Measurements from ENCODE around the gene DNAJC25. TPM values are rescaled to one million over a fixed set of nuclear protein-coding genes. Genes with fewer than 3 reads are reported as not detected.
A peak's percentile ranks its signal among the peaks of the same experiment; 100 is the strongest.

Gene DNAJC25
- polyA plus RNA-seq, 2 of the 4 experiments (the other 2 are of a cell fraction) = 8.6 to 12.1 TPM

DNA sequence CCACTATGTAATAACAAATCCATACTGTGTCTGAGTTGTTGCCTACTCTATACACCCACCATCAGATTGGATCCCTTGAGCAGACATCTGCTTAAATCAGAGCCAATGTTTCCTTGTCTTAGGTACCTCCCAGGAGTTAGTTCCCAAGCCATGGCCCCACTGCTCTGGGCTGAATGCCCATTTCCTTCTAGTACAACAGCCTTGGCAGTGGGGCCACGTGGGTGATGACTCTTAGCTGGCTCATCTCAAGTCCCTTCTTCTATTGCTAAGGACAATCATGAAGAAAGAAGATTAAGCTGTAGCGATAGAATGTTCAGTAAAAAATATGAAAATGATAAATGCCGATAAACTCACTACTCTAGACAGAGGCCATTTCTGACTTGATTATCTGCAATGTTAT lies 48.2 kb upstream of the DNAJC25 start:
- Histone ChIP-seq H3K4me3 (no peak overlapping the region), H3K27ac (no peak overlapping the region), H3K4me2 (no peak overlapping the region), H3K4me1 (peaks cover 14% of the 10 kb centered on the region; the same call in 1 of the 3 replicates), H3K9me3 (no peaks in the 10 kb centered on the region)
- DNase-seq (ENCODE audit: low read depth in 1 of 2, low spot score in 1 of 2) = peak in 1 of 2 experiments; percentile 55
- no peak for FAIRE-seq
- 71% methylated on average over 3 of the region's 3 CpGs for WGBS (ENCODE audit: missing lambda C conversion rate)
- ChIA-PET POLR2A (no interaction called here), CTCF (interaction anchor here (1.2 to 2.5 kb wide), 3 partner anchors 9 to 15 kb away, joined by 3 to 12 read pairs (median 7); no protein-coding TSS in a partner anchor)
- ATAC-seq = peak; percentile 40 to 62; a peak in 5 of 6 replicates
- TF ChIP-seq POLR2AphosphoS2 (conservative IDR thresholded peaks at IDR 0.05; ENCODE audit: low read length) (no peak), JUN (IDR thresholded peaks at IDR 0.05) (0 out of 5 replicates have a peak, but pooled peaks of 1 of the 2 experiments have one; percentile 22), ESRRA (IDR thresholded peaks at IDR 0.05; ENCODE audit: borderline replicate concordance, low read length) (no peak), ZFP36 (IDR thresholded peaks at IDR 0.05; ENCODE audit: borderline replicate concordance, partially characterized antibody) (no peak)
- TF ChIP-seq, protein P1, sequence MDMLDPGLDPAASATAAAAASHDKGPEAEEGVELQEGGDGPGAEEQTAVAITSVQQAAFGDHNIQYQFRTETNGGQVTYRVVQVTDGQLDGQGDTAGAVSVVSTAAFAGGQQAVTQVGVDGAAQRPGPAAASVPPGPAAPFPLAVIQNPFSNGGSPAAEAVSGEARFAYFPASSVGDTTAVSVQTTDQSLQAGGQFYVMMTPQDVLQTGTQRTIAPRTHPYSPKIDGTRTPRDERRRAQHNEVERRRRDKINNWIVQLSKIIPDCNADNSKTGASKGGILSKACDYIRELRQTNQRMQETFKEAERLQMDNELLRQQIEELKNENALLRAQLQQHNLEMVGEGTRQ (IDR thresholded peaks at IDR 0.05) = peak; percentile 16; the same call in 1 of the 2 replicates
- TF ChIP-seq, protein P2, sequence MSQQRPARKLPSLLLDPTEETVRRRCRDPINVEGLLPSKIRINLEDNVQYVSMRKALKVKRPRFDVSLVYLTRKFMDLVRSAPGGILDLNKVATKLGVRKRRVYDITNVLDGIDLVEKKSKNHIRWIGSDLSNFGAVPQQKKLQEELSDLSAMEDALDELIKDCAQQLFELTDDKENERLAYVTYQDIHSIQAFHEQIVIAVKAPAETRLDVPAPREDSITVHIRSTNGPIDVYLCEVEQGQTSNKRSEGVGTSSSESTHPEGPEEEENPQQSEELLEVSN (IDR thresholded peaks at IDR 0.05; ENCODE audit: borderline replicate concordance, low read depth) = no peak
- TF ChIP-seq, protein P3, sequence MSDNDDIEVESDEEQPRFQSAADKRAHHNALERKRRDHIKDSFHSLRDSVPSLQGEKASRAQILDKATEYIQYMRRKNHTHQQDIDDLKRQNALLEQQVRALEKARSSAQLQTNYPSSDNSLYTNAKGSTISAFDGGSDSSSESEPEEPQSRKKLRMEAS (IDR thresholded peaks at IDR 0.05) = 0 out of 2 replicates have a peak, but pooled peaks have one; percentile 17
- TF ChIP-seq, protein P4, sequence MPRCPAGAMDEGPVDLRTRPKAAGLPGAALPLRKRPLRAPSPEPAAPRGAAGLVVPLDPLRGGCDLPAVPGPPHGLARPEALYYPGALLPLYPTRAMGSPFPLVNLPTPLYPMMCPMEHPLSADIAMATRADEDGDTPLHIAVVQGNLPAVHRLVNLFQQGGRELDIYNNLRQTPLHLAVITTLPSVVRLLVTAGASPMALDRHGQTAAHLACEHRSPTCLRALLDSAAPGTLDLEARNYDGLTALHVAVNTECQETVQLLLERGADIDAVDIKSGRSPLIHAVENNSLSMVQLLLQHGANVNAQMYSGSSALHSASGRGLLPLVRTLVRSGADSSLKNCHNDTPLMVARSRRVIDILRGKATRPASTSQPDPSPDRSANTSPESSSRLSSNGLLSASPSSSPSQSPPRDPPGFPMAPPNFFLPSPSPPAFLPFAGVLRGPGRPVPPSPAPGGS (IDR thresholded peaks at IDR 0.05) = no peak

DNA sequence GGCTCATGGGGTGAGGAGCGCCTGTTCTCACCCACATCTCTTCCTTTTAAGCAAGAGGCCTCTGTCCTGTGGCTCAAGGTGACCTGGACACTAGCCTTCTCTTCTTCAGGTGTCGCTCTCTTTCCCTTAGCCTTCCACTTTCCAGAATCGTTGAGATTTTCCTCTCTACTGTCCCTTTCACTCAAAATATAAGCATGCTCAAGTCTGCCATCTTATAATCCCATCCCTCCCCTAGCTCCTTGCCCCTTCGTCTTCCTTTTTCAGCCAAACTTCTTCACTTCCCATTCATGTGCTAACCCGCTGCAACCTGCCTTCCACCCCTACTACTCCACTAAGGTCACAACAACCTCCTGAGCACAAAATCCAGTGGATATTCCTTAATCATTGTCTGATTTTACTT lies 44.8 kb upstream of the DNAJC25 start:
- POLR2A ChIA-PET = no interaction called here
- CTCF ChIA-PET = no interaction called here
- ATAC-seq (peak; percentile 4 to 65; a peak in 1 of 6 replicates), FAIRE-seq (no peak), DNase-seq (ENCODE audit: low read depth in 1 of 2, low spot score in 1 of 2) (no peak)
- H3K4me3 ChIP-seq = no peak overlapping the region
- peaks cover 14% of the 10 kb centered on the region; the same call in 1 of the 3 replicates for H3K4me1 ChIP-seq
- no peak for TF ChIP-seq NPAS2 (CRISPR knock-in tag; IDR thresholded peaks at IDR 0.05; ENCODE audit: borderline replicate concordance)
- peak; percentile 69; the same call in 1 of the 2 replicates for TF ChIP-seq TFCP2L1 (CRISPR knock-in tag; IDR thresholded peaks at IDR 0.05)
- TF ChIP-seq JUN (IDR thresholded peaks at IDR 0.05) = 0 out of 5 replicates have a peak, but pooled peaks of 1 of the 2 experiments have one; percentile 52
- peak; percentile 90 for TF ChIP-seq POLR2AphosphoS2 (conservative IDR thresholded peaks at IDR 0.05; ENCODE audit: low read length)
- TF ChIP-seq, protein P5, sequence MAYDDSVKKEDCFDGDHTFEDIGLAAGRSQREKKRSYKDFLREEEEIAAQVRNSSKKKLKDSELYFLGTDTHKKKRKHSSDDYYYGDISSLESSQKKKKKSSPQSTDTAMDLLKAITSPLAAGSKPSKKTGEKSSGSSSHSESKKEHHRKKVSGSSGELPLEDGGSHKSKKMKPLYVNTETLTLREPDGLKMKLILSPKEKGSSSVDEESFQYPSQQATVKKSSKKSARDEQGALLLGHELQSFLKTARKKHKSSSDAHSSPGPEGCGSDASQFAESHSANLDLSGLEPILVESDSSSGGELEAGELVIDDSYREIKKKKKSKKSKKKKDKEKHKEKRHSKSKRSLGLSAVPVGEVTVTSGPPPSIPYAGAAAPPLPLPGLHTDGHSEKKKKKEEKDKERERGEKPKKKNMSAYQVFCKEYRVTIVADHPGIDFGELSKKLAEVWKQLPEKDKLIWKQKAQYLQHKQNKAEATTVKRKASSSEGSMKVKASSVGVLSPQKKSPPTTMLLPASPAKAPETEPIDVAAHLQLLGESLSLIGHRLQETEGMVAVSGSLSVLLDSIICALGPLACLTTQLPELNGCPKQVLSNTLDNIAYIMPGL (CRISPR knock-in tag; IDR thresholded peaks at IDR 0.05; ENCODE audit: borderline replicate concordance) = 0 out of 2 replicates have a peak, but pooled peaks have one; percentile 7
- no peak for TF ChIP-seq CEBPB (IDR thresholded peaks at IDR 0.05)
- H3K4me2 ChIP-seq = no peak overlapping the region
- H3K9me3 ChIP-seq = no peaks in the 10 kb centered on the region
- 92% methylated on average over 5 of the region's 5 CpGs for WGBS (ENCODE audit: missing lambda C conversion rate)
- H3K27ac ChIP-seq = no peak overlapping the region

DNA sequence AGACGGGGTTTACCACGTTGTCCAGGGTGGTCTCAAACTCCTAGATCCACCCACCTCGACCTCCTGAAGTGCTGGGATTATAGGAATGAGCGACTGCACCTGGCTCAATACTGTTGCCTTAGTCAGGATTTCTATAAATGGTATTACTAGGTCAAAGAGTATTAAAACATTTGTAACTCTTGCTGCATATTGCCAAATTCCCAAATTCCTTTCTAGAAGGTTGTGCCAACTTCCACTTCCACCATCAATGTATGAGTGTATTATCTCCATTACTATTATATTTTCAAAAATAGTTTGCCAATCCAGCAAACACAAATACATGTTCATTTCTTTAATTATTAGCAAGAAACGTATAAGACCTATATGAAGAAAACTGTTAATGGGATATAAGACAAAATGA lies 42.3 kb upstream of the DNAJC25 start:
- Histone ChIP-seq H3K4me3 (no peak overlapping the region), H3K27ac (no peak overlapping the region), H3K4me1 (peaks cover 13% of the 10 kb centered on the region), H3K9me3 (no peaks in the 10 kb centered on the region), H3K4me2 (no peak overlapping the region)
- ATAC-seq (no peak), DNase-seq (ENCODE audit: low read depth in 1 of 2, low spot score in 1 of 2) (no peak), FAIRE-seq (no peak)
- TF ChIP-seq POLR2AphosphoS2 (conservative IDR thresholded peaks at IDR 0.05; ENCODE audit: low read length) (no peak), GATA3 (IDR thresholded peaks at IDR 0.05; ENCODE audit: borderline replicate concordance) (no peak), ZNF302 (CRISPR knock-in tag; IDR thresholded peaks at IDR 0.05) (no peak), HOXB5 (CRISPR knock-in tag; IDR thresholded peaks at IDR 0.05) (no peak), CEBPB (IDR thresholded peaks at IDR 0.05) (no peak), EHMT2 (IDR thresholded peaks at IDR 0.05; ENCODE audit: low read depth) (no peak), JUN (IDR thresholded peaks at IDR 0.05) (no peak), ZSCAN20 (CRISPR knock-in tag; IDR thresholded peaks at IDR 0.05) (no peak), HOXA7 (CRISPR knock-in tag; IDR thresholded peaks at IDR 0.05) (no peak), POLR2A (IDR thresholded peaks at IDR 0.05; ENCODE audit: low read length) (no peak), MAZ (IDR thresholded peaks at IDR 0.05; ENCODE audit: borderline replicate concordance, low read depth, low read length) (no peak), HEYL (CRISPR knock-in tag; IDR thresholded peaks at IDR 0.05) (no peak), JUNB (IDR thresholded peaks at IDR 0.05) (no peak)
- TF ChIP-seq, protein P5 (CRISPR knock-in tag; IDR thresholded peaks at IDR 0.05; ENCODE audit: borderline replicate concordance) = no peak
- TF ChIP-seq, protein P6, sequence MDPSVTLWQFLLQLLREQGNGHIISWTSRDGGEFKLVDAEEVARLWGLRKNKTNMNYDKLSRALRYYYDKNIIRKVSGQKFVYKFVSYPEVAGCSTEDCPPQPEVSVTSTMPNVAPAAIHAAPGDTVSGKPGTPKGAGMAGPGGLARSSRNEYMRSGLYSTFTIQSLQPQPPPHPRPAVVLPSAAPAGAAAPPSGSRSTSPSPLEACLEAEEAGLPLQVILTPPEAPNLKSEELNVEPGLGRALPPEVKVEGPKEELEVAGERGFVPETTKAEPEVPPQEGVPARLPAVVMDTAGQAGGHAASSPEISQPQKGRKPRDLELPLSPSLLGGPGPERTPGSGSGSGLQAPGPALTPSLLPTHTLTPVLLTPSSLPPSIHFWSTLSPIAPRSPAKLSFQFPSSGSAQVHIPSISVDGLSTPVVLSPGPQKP (IDR thresholded peaks at IDR 0.05; ENCODE audit: low read depth, low read length) = no peak
- TF ChIP-seq, protein P3 (IDR thresholded peaks at IDR 0.05) = no peak
- ChIA-PET CTCF (no interaction called here), POLR2A (no interaction called here)
- WGBS (ENCODE audit: missing lambda C conversion rate) = 89% methylated on average over 5 of the region's 5 CpGs
